K562 (cell line): Measurements from ENCODE around the gene RDH11. TPM values are rescaled to one million over a fixed set of nuclear protein-coding genes. Genes with fewer than 3 reads are reported as not detected.

Source experiments
- ATF1 ChIP-seq, 2 experiments: fragments of 450-650 bp in 1 of 2; IDR thresholded peaks; 2 replicates each; pipeline ENCODE4 v1.6.1; 2016; ENCODE audit warnings: missing compliant biosample characterization in 1 of 2, missing genetic modification characterization in 1 of 2
- CTBP1 ChIP-seq: fragments of 450-650 bp; IDR thresholded peaks from 2 replicates; pipeline ENCODE4 v1.6.1; 2016; ENCODE audit warnings: borderline replicate concordance
- JUN ChIP-seq, 2 experiments: sonication (generic) in 1 of 2; formaldehyde crosslinking in 1 of 2; IDR thresholded peaks; 2 replicates each; pipeline versions ENCODE4 v1.6.1 to v1.8.0; 2012 to 2022; ENCODE audit warnings: borderline replicate concordance in 2 of 2, mild to moderate bottlenecking in 2 of 2, improper control_type of control experiment in 1 of 2, low read depth in 1 of 2, low read length in 1 of 2, missing genetic modification reagents in 1 of 2
- MCM2 ChIP-seq: fragments of 450-650 bp; IDR thresholded peaks from 2 replicates; pipeline ENCODE4 v1.6.1; 2017; ENCODE audit warnings: low read depth, mild to moderate bottlenecking
- ZNF695 ChIP-seq: fragments of 450-650 bp; formaldehyde crosslinking; IDR thresholded peaks from 2 replicates; pipeline ENCODE4 v1.4.0; 2020; ENCODE audit warnings: mild to moderate bottlenecking, moderate library complexity
- polyA plus RNA-seq, 8 experiments: library from polyadenylated mRNA; depleted of rRNA in 4 of 8; stranded (reverse) in 5 of 8; unstranded in 3 of 8; fragments of >200 nt; fragmentation: Nextera tagmentation in 2 of 8; fragmentation: Illumina TruSeq in 1 of 8; extraction: Ambion mirVana in 2 of 8; extraction: Trizol in 1 of 8; gene quantifications; 2 replicates each; pipeline versions ENCODE4 v1.2.1 to v1.2.3, GENCODE V29; 2011 to 2014; ENCODE audit warnings: inconsistent platforms in 1 of 8, missing spikeins in 1 of 8
- total RNA-seq, 7 experiments: library from RNA; depleted of rRNA in 6 of 7; stranded (reverse); fragments of >200 nt in 6 of 7; fragmentation: Illumina TruSeq in 2 of 7; extraction: Trizol in 2 of 7; gene quantifications; 2 replicates each; pipeline versions ENCODE4 v1.2.1 to v1.2.3, GENCODE V29; 2011 to 2021; ENCODE audit warnings: low replicate concordance in 1 of 7
- TF ChIP-seq, protein P1 (sequence below), 2 experiments: fragments of 450-650 bp; IDR thresholded peaks; 2 replicates each; pipeline ENCODE4 v1.6.1; 2018; ENCODE audit warnings: mild to moderate bottlenecking in 2 of 2, low read depth in 1 of 2; ENCODE audit not compliant: partially characterized antibody in 2 of 2

RDH11 gene
- total and polyA plus RNA-seq, 9 of the 15 experiments (the other 6 are each of a cell fraction or from before 2014, with no cell fraction given) = 50.6 to 172 (median 70.5) TPM

GRCh38 chr14:67738740-67739504 is 43.4 kb upstream of the RDH11 start (continued):
- TF ChIP-seq JUN (IDR thresholded peaks at IDR 0.05; ENCODE audit: borderline replicate concordance, low read depth, low read length) (peak; percentile 54; the same call in 1 of the 2 replicates), JUN (CRISPR knock-in tag; IDR thresholded peaks at IDR 0.05; ENCODE audit: borderline replicate concordance) (no peak), MCM2 (no peak), ATF1 (CRISPR knock-in tag; IDR thresholded peaks at IDR 0.05) (no peak), ATF1 (tag; IDR thresholded peaks at IDR 0.05) (peak; percentile 80), CTBP1 (0 out of 2 replicates have a peak, but pooled peaks have one; percentile 35), ZNF695 (CRISPR knock-in tag) (no peak)
- TF ChIP-seq, protein P1, sequence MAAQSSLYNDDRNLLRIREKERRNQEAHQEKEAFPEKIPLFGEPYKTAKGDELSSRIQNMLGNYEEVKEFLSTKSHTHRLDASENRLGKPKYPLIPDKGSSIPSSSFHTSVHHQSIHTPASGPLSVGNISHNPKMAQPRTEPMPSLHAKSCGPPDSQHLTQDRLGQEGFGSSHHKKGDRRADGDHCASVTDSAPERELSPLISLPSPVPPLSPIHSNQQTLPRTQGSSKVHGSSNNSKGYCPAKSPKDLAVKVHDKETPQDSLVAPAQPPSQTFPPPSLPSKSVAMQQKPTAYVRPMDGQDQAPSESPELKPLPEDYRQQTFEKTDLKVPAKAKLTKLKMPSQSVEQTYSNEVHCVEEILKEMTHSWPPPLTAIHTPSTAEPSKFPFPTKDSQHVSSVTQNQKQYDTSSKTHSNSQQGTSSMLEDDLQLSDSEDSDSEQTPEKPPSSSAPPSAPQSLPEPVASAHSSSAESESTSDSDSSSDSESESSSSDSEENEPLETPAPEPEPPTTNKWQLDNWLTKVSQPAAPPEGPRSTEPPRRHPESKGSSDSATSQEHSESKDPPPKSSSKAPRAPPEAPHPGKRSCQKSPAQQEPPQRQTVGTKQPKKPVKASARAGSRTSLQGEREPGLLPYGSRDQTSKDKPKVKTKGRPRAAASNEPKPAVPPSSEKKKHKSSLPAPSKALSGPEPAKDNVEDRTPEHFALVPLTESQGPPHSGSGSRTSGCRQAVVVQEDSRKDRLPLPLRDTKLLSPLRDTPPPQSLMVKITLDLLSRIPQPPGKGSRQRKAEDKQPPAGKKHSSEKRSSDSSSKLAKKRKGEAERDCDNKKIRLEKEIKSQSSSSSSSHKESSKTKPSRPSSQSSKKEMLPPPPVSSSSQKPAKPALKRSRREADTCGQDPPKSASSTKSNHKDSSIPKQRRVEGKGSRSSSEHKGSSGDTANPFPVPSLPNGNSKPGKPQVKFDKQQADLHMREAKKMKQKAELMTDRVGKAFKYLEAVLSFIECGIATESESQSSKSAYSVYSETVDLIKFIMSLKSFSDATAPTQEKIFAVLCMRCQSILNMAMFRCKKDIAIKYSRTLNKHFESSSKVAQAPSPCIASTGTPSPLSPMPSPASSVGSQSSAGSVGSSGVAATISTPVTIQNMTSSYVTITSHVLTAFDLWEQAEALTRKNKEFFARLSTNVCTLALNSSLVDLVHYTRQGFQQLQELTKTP (IDR thresholded peaks at IDR 0.05; ENCODE audit: low read depth in 1 of 2, partially characterized antibody in 2 of 2) = no peak
